HUES6 (cell line): ENCODE results near the gene IGFBP6.

ENCODE experiments used
- H3K27ac ChIP-seq: 2 replicates; pipeline ENCODE4 v1.7.0; 2013; ENCODE audit warnings: low read depth, mild to moderate bottlenecking, low read length, inconsistent platforms
- H3K27me3 ChIP-seq: 2 replicates; pipeline ENCODE4 v1.6.1; 2013; ENCODE audit warnings: low read length; ENCODE audit not compliant: control insufficient read depth, insufficient read depth
- H3K36me3 ChIP-seq: 2 replicates; pipeline ENCODE4 v1.6.1; 2013; ENCODE audit warnings: low read length; ENCODE audit not compliant: control insufficient read depth, insufficient read depth
- H3K4me1 ChIP-seq: 2 replicates; pipeline ENCODE4 v1.6.1; 2013; ENCODE audit warnings: low read length; ENCODE audit not compliant: control insufficient read depth, insufficient read depth
- H3K4me3 ChIP-seq: 2 replicates; pipeline ENCODE4 v1.5.1; 2013; ENCODE audit warnings: low read depth, low read length
- H3K9ac ChIP-seq: one replicate; pipeline ENCODE4 v1.6.1; 2013; ENCODE audit warnings: mild to moderate bottlenecking, low read length
- H3K9me3 ChIP-seq: 2 replicates; pipeline ENCODE4 v1.6.1; 2013; ENCODE audit warnings: low read depth, low read length; ENCODE audit not compliant: control insufficient read depth, insufficient read depth

The IGFBP6 gene

DNA sequence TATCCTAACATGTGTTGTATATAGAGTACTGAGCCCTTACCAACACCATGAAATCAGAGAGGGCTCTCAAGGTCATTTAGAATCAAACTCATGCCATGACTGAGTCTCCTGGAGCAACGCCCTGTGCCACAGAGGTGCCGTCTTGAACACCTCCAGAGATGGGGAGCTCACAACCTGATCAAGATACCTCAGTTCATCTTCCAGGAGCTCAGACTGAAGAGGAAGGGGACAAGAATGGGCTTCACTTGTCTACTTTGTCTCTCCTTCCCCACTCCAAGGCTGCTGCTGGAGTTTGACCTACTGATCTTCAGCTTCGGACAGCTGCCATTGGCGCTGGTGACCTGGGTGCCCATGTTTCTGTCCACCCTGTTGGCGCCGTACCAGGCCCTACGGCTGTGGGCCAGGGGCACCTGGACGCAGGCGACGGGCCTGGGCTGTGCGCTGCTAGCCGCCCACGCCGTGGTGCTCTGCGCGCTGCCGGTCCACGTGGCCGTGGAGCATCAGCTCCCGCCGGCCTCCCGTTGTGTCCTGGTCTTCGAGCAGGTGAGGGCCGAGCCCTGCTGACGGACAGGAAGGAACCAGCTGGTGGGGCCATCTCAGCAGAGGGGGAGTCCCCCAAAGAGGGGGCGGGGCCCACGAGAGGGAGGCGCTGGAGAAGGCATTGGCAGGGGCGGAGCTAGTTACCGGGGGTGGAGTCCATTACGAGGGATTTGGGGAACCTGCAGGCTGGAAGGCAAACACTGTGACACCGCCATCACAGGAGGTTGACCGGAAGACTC is 17.8 kb downstream of the IGFBP6 start:
- Histone ChIP-seq H3K27ac (no peak overlapping the region), H3K9ac (no peak overlapping the region), H3K4me1 (no peaks in the 10 kb centered on the region), H3K9me3 (0 out of 2 replicates have a peak, but pooled peaks cover 1% of the 10 kb centered on the region), H3K36me3 (no peaks in the 10 kb centered on the region), H3K27me3 (no peaks in the 10 kb centered on the region), H3K4me3 (no peak overlapping the region)

DNA sequence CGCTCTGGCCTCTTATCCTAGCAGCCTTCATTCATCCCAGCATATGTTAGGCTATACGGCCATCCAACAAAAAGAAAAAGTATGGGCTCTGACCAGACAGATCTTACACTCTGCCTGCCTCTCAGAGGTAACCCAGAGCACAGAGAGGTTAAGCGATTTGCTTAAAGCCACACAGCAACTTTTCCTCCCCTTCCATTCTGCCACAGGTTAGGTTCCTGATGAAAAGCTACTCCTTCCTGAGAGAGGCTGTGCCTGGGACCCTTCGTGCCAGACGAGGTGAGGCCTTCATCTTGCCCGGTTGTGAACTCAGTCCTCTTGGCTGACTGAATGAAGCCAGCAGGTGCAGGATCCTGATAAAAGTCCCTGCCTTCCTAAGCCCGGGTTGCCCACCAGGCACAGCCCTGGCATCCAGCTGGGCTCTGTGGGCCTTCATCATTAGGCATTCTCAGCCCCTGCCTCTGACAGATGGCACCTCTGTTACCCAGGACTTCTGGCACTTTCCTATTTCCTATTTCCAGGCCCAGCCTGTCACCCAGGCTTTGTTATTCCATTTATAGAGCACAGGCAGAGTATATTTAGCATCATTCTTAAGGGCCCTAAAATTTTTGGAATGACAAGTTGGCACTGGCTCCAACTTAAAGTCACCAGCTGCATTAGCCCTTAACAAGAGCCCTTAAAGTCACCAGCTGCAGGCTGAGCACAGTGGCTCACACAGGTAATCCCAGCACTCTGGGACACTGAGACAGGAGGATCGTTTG is 18.6 kb downstream of the IGFBP6 start:
- H3K27me3 ChIP-seq, result no peaks in the 10 kb centered on the region
- no peaks in the 10 kb centered on the region for H3K36me3 ChIP-seq
- H3K9ac ChIP-seq, result no peak overlapping the region
- H3K4me1 ChIP-seq, result no peaks in the 10 kb centered on the region
- no peak overlapping the region for H3K27ac ChIP-seq
- no peak overlapping the region for H3K4me3 ChIP-seq
- H3K9me3 ChIP-seq, result no peaks in the 10 kb centered on the region

DNA sequence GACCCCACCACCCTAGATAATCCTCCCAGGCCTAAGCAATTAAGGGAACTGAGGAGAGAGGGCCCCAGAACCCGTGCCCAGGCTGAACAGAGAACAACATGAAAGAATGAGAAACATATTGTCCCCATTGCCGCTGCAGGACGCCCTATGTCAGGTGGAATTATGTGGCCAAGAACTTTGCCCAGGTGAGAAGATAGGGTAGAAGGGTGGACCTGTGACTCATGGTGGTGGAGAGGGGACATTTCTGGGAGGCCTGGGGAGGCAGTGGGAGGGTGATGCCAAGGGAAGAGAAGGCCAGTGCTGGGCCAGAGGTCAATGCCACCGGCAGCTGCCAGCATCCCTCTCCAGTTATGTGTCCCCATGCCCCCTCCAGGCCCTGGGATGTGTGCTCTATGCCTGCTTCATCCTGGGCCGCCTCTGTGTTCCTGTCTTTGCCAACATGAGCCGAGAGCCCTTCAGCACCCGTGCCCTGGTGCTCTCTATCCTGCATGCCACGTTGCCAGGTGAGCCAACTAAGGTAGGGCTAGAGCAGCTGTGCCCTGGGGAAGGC is 21.4 kb downstream of the IGFBP6 start:
- Histone ChIP-seq H3K36me3 (no peaks in the 10 kb centered on the region), H3K4me3 (no peak overlapping the region), H3K27ac (no peak overlapping the region), H3K9ac (no peak overlapping the region), H3K4me1 (no peaks in the 10 kb centered on the region), H3K27me3 (no peaks in the 10 kb centered on the region), H3K9me3 (no peaks in the 10 kb centered on the region)

GRCh38 chr12:53120685-53121525 is 23.4 kb downstream of the IGFBP6 start:
- no peak overlapping the region for H3K27ac ChIP-seq
- H3K4me1 ChIP-seq, result no peaks in the 10 kb centered on the region
- H3K27me3 ChIP-seq, result no peaks in the 10 kb centered on the region
- no peak overlapping the region for H3K9ac ChIP-seq
- H3K9me3 ChIP-seq, result no peaks in the 10 kb centered on the region
- H3K4me3 ChIP-seq, result no peak overlapping the region
- no peaks in the 10 kb centered on the region for H3K36me3 ChIP-seq

DNA sequence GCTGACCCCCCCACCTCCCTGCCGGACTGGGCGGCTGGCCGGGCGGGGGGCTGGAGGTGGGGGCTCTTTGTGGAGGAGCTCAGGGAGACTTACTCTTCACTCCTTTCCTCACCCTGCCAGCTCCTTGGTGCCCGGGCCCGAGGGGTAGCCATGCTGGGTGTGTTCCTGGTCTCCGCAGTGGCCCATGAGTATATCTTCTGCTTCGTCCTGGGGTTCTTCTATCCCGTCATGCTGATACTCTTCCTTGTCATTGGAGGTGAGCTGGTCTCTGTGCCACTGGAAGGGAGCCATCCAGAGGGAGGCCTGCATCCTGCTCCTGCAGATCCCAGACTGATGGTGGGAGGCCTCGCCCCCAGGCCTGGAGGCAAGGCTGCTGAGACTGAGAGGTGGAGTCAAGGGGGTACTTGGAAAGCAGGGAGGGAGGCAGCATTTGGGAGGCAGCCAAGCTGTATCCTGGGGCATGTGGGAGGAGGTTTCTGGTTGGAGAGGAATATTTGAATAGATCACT is 25.5 kb downstream of the IGFBP6 start:
- Histone ChIP-seq H3K27ac (no peak overlapping the region), H3K4me1 (no peaks in the 10 kb centered on the region)

DNA sequence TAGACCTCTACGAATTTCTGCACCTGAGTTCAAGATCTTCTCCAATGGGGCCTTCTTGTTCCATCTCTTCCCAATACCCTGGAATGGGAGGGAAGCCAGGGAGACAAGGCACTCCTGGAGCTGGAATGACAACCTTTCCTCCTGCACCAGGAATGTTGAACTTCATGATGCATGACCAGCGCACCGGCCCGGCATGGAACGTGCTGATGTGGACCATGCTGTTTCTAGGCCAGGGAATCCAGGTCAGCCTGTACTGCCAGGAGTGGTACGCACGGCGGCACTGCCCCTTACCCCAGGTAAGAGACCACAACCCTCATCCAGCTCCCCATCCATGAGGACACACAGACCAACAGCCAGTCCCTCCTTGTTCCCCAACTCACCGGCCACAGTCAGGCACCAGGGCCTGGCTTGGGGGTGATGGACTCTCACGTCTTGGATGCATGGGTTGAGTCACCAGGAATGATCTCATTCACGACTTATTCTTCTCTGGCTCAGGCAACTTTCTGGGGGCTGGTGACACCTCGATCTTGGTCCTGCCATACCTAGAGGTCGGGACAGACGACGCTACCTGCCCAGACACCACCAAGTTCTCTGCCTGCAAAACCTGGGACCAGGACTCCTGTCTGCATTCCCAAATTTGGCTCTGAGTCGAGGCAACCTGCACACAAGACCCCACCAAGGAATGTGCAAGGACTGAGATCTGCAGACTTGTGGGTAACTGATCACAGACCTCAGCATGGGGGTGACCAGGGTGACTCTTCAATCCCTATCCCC is 26.3 kb downstream of the IGFBP6 start:
- no peaks in the 10 kb centered on the region for H3K36me3 ChIP-seq
- H3K27ac ChIP-seq, result no peak overlapping the region
- H3K27me3 ChIP-seq, result peaks cover 7% of the 10 kb centered on the region; the same call in 1 of the 2 replicates
- H3K4me3 ChIP-seq, result no peak overlapping the region
- H3K9me3 ChIP-seq, result no peaks in the 10 kb centered on the region
- H3K4me1 ChIP-seq, result no peaks in the 10 kb centered on the region
- H3K9ac ChIP-seq, result no peak overlapping the region

More for the DNA sequence above, 25.5 kb downstream of the IGFBP6 start:
- Histone ChIP-seq H3K36me3 (no peaks in the 10 kb centered on the region), H3K9ac (no peak overlapping the region), H3K27me3 (0 out of 2 replicates have a peak, but pooled peaks cover 4% of the 10 kb centered on the region), H3K4me3 (no peak overlapping the region), H3K9me3 (no peaks in the 10 kb centered on the region)

GRCh38 chr12:53124352-53124723 is 26.9 kb downstream of the IGFBP6 start:
- no peaks in the 10 kb centered on the region for H3K9me3 ChIP-seq
- no peaks in the 10 kb centered on the region for H3K36me3 ChIP-seq
- no peak overlapping the region for H3K9ac ChIP-seq
- H3K27me3 ChIP-seq, result peaks cover 12% of the 10 kb centered on the region
- H3K27ac ChIP-seq, result no peak overlapping the region
- H3K4me1 ChIP-seq, result no peaks in the 10 kb centered on the region
- no peak overlapping the region for H3K4me3 ChIP-seq

DNA sequence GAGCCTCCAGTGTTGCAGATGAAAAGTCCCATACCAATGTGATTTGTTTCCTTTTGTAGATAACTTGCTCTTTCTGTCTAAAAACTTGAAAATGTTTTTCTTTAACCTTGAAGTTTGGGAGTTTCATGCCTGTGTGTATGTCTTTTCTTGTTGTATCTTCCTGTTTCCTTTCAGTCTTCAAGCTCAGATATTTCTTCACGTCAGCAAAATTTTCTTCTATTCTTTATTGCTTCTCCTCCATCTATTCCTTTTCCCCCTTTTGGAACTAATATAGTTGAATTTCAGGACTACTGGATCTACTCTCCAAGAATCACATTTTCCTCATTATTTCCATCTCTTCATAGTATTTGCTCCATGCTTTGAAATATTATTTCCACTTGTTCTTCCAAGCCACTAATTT is 29.7 kb downstream of the IGFBP6 start:
- Histone ChIP-seq H3K9me3 (no peaks in the 10 kb centered on the region), H3K9ac (no peak overlapping the region), H3K36me3 (no peaks in the 10 kb centered on the region)

DNA sequence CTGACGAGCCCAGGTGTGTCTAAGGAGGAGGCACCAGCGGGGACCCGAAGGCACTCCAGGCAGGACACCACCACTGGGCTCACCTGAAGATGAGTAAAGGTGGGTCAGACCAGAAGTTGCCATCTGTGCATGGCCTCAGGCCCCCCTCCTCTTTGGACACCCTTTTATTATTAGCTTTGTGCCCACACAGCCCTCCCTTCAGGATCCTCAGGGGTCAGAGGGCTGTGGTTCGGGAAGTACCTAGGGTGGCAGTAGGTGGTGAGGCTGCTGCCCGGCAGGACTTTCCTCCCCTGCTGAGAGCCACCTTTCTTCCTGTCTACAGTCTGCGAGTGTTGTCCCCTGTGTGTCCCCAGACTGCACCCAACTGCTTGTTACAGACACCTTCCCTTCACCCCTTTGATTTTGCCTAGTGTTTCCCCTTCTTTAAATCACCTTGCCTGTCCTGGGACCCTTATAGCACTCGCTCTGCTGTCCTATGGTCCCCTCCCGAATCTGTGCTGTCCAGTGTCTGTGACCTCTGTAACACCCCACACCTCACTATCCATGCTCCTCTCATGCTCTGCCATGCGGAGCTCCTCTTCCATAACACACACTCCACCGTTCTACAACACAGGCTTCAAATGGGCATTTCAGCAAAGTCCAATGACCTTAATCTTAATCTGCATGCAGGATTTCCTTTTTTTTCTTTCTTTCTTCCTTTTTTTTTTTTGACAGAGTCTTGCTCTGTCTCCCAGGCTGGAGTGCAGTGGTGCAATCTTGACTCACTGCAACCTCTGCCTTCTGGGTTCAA is 31.5 kb downstream of the IGFBP6 start:
- Histone ChIP-seq H3K9ac (no peak overlapping the region), H3K4me1 (no peaks in the 10 kb centered on the region), H3K9me3 (no peaks in the 10 kb centered on the region), H3K36me3 (no peaks in the 10 kb centered on the region), H3K27me3 (peaks cover 16% of the 10 kb centered on the region), H3K4me3 (no peak overlapping the region), H3K27ac (no peak overlapping the region)

More for the DNA sequence above, 29.7 kb downstream of the IGFBP6 start:
- Histone ChIP-seq H3K4me1 (no peaks in the 10 kb centered on the region), H3K4me3 (no peak overlapping the region), H3K27me3 (peaks cover 16% of the 10 kb centered on the region), H3K27ac (no peak overlapping the region)
